ENCODE measurements around the gene TEAD1. TPM values are rescaled to one million over a fixed set of nuclear protein-coding genes. Genes with fewer than 3 reads are reported as not detected.

TEAD1 gene
- total RNA-seq, 1 donor = 176 TPM

DNA sequence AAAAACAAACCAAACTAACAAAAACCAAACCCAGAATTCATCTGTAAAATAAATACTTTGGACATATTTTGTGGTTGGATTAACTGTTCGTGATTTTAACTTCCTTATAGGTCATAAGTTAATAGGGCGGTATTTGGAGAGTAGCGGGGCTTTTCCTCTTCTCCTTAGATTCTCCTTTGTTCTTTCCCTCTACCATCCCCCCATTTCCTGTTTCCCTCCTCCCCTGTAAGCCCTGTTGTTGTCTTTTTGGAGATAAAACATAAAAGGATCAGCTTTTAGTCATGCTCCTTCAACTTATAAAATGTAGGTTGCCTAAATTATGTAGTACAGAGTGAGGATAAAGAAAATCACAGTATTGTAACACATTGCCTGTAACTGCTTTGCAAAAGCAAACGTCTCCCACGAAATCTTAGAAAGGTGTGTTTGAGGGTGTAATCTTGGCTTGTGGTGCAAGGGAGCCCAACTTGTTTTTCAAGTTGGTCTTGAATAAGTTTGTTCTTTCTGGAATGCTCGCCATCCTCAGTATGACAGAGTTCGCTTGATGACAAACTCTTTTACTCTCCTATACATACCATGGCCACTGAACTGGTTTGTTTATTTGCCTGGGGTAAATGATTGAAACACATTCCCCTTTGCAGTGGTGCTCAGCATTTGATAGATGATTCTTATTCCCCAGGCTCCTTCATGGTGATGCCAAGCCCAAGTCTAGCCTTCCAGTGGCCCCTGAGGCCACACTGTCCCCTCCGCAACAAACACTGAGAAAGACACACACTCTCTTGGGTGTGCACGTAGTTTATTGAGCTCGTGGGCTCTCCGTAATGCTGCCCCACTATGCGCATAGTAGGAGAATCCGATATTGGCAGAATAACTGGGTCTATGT lies 49.4 kb downstream of the TEAD1 start:
- Histone ChIP-seq H3K4me2 (ENCODE audit: insufficient read depth, low read length) (peak overlapping the region; percentile 58), H2AFZ (ENCODE audit: low read length) (no peak overlapping the region), H3K36me3 (ENCODE audit: insufficient read depth, low read length) (no peaks in the 10 kb centered on the region), H3K4me3 (ENCODE audit: insufficient read depth, low read length) (no peak overlapping the region), H3K9me3 (ENCODE audit: low read depth, low read length) (no peaks in the 10 kb centered on the region), H3K4me1 (ENCODE audit: insufficient read depth, low read length) (peaks cover 59% of the 10 kb centered on the region), H3K27ac (ENCODE audit: low read depth, low read length) (peak overlapping the region; percentile 57), H3K27me3 (ENCODE audit: insufficient read depth, low read length) (no peaks in the 10 kb centered on the region), H4K20me1 (ENCODE audit: insufficient read depth, low read length) (peaks cover 82% of the 10 kb centered on the region), H3K79me2 (ENCODE audit: insufficient read depth, low read length) (peaks cover 100% of the 10 kb centered on the region)
- DNase-seq (ENCODE audit: insufficient read length, low spot score, missing footprints) = peak; percentile 48
- TF ChIP-seq, protein P1, sequence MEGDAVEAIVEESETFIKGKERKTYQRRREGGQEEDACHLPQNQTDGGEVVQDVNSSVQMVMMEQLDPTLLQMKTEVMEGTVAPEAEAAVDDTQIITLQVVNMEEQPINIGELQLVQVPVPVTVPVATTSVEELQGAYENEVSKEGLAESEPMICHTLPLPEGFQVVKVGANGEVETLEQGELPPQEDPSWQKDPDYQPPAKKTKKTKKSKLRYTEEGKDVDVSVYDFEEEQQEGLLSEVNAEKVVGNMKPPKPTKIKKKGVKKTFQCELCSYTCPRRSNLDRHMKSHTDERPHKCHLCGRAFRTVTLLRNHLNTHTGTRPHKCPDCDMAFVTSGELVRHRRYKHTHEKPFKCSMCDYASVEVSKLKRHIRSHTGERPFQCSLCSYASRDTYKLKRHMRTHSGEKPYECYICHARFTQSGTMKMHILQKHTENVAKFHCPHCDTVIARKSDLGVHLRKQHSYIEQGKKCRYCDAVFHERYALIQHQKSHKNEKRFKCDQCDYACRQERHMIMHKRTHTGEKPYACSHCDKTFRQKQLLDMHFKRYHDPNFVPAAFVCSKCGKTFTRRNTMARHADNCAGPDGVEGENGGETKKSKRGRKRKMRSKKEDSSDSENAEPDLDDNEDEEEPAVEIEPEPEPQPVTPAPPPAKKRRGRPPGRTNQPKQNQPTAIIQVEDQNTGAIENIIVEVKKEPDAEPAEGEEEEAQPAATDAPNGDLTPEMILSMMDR (IDR thresholded peaks at IDR 0.05; ENCODE audit: extremely low read depth, low read depth, low read length) = no peak

DNA sequence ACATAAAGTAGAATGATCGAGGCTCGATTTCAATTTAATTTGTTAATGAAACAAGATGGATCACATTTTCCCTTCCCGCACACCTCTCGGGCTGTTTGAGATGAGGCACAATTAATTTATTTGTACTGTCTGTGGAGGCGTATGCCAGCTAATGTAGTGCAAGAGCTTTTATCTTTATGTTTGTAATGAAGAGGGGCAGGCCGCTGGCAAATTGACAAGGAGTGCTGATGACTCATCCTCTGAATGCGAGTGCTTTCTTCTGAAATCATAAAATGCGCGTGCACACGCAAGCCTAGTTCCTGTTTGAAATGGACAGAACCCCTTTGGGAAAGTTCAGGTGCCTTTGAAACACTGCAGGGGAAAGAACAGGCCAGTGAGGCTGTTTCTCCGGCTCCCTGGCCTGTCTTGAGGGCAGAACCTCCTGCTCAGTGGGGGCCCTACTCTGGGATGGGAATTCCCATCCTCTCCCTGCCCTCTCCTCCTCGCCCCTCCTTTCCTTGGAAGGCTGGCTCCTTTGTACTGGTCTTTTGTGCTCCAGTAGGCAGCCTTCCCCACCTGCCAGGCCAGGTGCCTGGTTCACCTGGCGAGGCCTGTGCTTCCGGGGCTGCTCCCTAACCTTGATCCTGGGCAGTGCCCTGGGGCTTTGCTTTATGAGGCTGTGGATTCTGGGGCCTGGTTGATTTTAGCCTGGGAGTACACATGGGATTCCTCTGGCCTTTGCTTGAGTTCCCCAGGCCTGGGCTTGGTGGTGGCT lies 50.3 kb downstream of the TEAD1 start:
- peaks cover 100% of the 10 kb centered on the region for H3K79me2 ChIP-seq (ENCODE audit: insufficient read depth, low read length)
- H3K36me3 ChIP-seq (ENCODE audit: insufficient read depth, low read length) = no peaks in the 10 kb centered on the region
- H3K4me2 ChIP-seq (ENCODE audit: insufficient read depth, low read length) = peak overlapping the region; percentile 58
- no peaks in the 10 kb centered on the region for H3K9me3 ChIP-seq (ENCODE audit: low read depth, low read length)
- peak; percentile 58 for DNase-seq (ENCODE audit: insufficient read length, low spot score, missing footprints)
- no peaks in the 10 kb centered on the region for H3K27me3 ChIP-seq (ENCODE audit: insufficient read depth, low read length)
- H3K27ac ChIP-seq (ENCODE audit: low read depth, low read length) = peak overlapping the region; percentile 57
- no peak overlapping the region for H3K4me3 ChIP-seq (ENCODE audit: insufficient read depth, low read length)
- no peak overlapping the region for H2AFZ ChIP-seq (ENCODE audit: low read length)
- TF ChIP-seq, protein P1 (IDR thresholded peaks at IDR 0.05; ENCODE audit: extremely low read depth, low read depth, low read length) = no peak
- H3K4me1 ChIP-seq (ENCODE audit: insufficient read depth, low read length) = peaks cover 59% of the 10 kb centered on the region
- H4K20me1 ChIP-seq (ENCODE audit: insufficient read depth, low read length) = peaks cover 84% of the 10 kb centered on the region

DNA sequence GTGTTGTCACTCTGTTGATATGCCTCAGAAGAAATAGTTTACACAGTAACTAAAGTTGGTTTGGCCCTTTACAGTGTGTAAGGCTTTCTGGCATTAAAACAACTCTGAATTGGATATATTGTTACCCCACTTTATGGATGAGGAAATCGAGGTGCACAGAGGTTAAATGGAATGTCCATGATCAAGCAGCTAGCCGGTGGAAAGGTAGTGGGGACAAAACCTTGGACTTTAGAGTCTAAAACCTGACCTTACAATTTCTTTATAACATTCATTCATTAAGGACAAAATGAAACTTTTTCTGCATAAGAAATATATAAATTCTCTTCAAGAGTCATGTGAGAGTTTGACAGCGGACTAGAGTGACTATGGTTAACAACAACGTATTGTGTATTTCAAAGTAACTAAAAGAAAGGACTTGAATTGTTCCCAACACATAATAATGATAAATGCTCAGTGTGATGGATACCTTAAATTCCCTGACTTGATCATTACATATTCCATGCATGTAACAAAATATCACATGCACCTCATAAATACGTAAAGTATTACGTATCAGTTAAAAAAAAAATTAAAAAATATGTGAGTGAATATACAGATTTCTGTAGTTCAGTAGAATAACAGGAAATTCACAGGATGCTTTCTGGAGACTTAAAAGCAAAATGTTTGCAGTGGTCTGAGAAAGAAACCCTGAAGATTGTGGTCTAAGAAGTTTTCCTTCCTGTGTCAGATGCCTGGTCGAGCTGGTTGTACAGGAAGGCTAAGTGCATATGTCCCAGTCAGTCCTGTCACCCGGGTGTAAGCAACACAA lies 51.0 kb downstream of the TEAD1 start:
- Histone ChIP-seq H3K9me3 (ENCODE audit: low read depth, low read length) (no peaks in the 10 kb centered on the region), H3K4me2 (ENCODE audit: insufficient read depth, low read length) (no peak overlapping the region), H3K79me2 (ENCODE audit: insufficient read depth, low read length) (peaks cover 100% of the 10 kb centered on the region), H4K20me1 (ENCODE audit: insufficient read depth, low read length) (peaks cover 87% of the 10 kb centered on the region), H3K27me3 (ENCODE audit: insufficient read depth, low read length) (no peaks in the 10 kb centered on the region), H3K4me1 (ENCODE audit: insufficient read depth, low read length) (peaks cover 59% of the 10 kb centered on the region), H3K36me3 (ENCODE audit: insufficient read depth, low read length) (no peaks in the 10 kb centered on the region), H2AFZ (ENCODE audit: low read length) (no peak overlapping the region), H3K27ac (ENCODE audit: low read depth, low read length) (peak overlapping the region; percentile 88), H3K4me3 (ENCODE audit: insufficient read depth, low read length) (no peak overlapping the region)
- no peak for DNase-seq (ENCODE audit: insufficient read length, low spot score, missing footprints)
- TF ChIP-seq, protein P1 (IDR thresholded peaks at IDR 0.05; ENCODE audit: extremely low read depth, low read depth, low read length) = no peak
